SH-SY5Y (cell line): Measurements from ENCODE around the gene PRDM16.

Experiments
- GATA2 ChIP-seq: IDR thresholded peaks from 2 replicates; pipeline ENCODE4 v1.6.1; 2011; ENCODE audit warnings: mild to moderate bottlenecking, low read depth, low read length
- GATA3 ChIP-seq: IDR thresholded peaks from 2 replicates; pipeline ENCODE4 v1.6.1; 2011; ENCODE audit warnings: low read depth, mild to moderate bottlenecking, low read length, moderate library complexity

- TF ChIP-seq GATA2 (no peak), GATA3 (no peak)
Observed at GRCh38 chr1:3241673-3242407, 172.8 kb downstream of the PRDM16 start.
